Endodermal cell (in vitro differentiated cells): Measurements from ENCODE around the gene CASK. TPM values are rescaled to one million over a fixed set of nuclear protein-coding genes. Genes with fewer than 3 reads are reported as not detected.

Experiments used
- DNase-seq: peaks from one replicate; pipeline ENCODE4 v3.0.0-alpha.2; 2017
- H3K27ac ChIP-seq: 2 replicates; pipeline ENCODE4 v1.5.1; 2013; ENCODE audit warnings: mild to moderate bottlenecking, low read depth, low read length, moderate library complexity
- H3K27me3 ChIP-seq: 2 replicates; pipeline ENCODE4 v1.6.1; 2013; ENCODE audit warnings: mild to moderate bottlenecking, low read length, moderate library complexity; ENCODE audit not compliant: insufficient read depth, control insufficient read depth, poor library complexity, severe bottlenecking
- H3K36me3 ChIP-seq: 2 replicates; pipeline ENCODE4 v1.7.0; 2013; ENCODE audit warnings: mild to moderate bottlenecking, low read length, moderate library complexity; ENCODE audit not compliant: control insufficient read depth, insufficient read depth
- H3K4me1 ChIP-seq: one replicate; pipeline ENCODE4 v1.7.0; 2013; ENCODE audit warnings: low read length; ENCODE audit not compliant: control insufficient read depth, insufficient read depth
- H3K4me3 ChIP-seq: 2 replicates; pipeline ENCODE4 v1.5.1; 2013; ENCODE audit warnings: mild to moderate bottlenecking, low read length, moderate library complexity
- H3K9ac ChIP-seq: 2 replicates; pipeline ENCODE4 v1.6.1; 2013; ENCODE audit warnings: mild to moderate bottlenecking, low read length, moderate library complexity; ENCODE audit not compliant: poor library complexity, severe bottlenecking; ENCODE audit errors: extremely low read depth
- H3K9me3 ChIP-seq: 2 replicates; pipeline ENCODE4 v1.6.1; 2013; ENCODE audit warnings: mild to moderate bottlenecking, low read length, moderate library complexity; ENCODE audit not compliant: control insufficient read depth
- H3K27ac Mint-ChIP-seq: 2 replicates; pipeline ENCODE4 v1.8.0; 2020; ENCODE audit warnings: mixed read lengths
- H3K27me3 Mint-ChIP-seq: 2 replicates; pipeline ENCODE4 v1.8.0; 2021; ENCODE audit warnings: mild to moderate bottlenecking, mixed read lengths; ENCODE audit not compliant: insufficient read depth
- H3K36me3 Mint-ChIP-seq: 2 replicates; pipeline ENCODE4 v1.8.0; 2020; ENCODE audit warnings: low read depth, mixed read lengths
- H3K4me1 Mint-ChIP-seq: 2 replicates; pipeline ENCODE4 v1.8.0; 2020; ENCODE audit warnings: mixed read lengths
- H3K4me3 Mint-ChIP-seq: 2 replicates; pipeline ENCODE4 v1.8.0; 2020; ENCODE audit warnings: mild to moderate bottlenecking, moderate library complexity, mixed read lengths
- H3K9me3 Mint-ChIP-seq: 2 replicates; pipeline ENCODE4 v1.8.0; 2020; ENCODE audit warnings: mild to moderate bottlenecking, mixed read lengths
- WGBS, 2 experiments: methylation state at CpG; one replicate each; pipeline versions ENCODE4 v1.1.5 to v1.1.7; 2013; ENCODE audit warnings: missing lambda C conversion rate in 2 of 2, mixed read lengths in 1 of 2; ENCODE audit not compliant: insufficient coverage in 1 of 2, insufficient read length in 1 of 2; 5-methylcytosine and 5-hydroxymethylcytosine counted together
- long read RNA-seq, 4 experiments: library from polyadenylated mRNA in 2 of 4; library from RNA in 1 of 4; library from capped mRNA in 1 of 4; stranded (forward) in 3 of 4; unstranded in 1 of 4; transcript quantifications; one replicate each; pipeline ENCODE4 v2.0.0, GENCODE V29; 2020 to 2021; ENCODE audit warnings: inconsistent platforms in 1 of 4
- polyA plus RNA-seq, 2 experiments: library from polyadenylated mRNA; stranded (reverse); fragments of 50-300 nt; gene quantifications; one replicate each; pipeline ENCODE4 v1.2.3, GENCODE V29; 2013
- total RNA-seq, 2 donors: library from RNA; stranded (reverse); fragmentation: NEBNext Ultra II Directional in 1 of 2; extraction: Animal tissue kit (Norgen Biotek cat#: 25700) in 1 of 2; gene quantifications; 2 replicates in 1 of 2; 3 replicates in 1 of 2; pipeline ENCODE4 v1.2.1, GENCODE V29; 2021
- TF ChIP-seq, protein P1 (sequence below): fragments of 200-600 bp; sonication (generic); conservative IDR thresholded peaks from 2 replicates; pipeline ENCODE4 v1.5.0; 2021; ENCODE audit warnings: antibody characterized with exemption, mild to moderate bottlenecking

Gene CASK, protein sequence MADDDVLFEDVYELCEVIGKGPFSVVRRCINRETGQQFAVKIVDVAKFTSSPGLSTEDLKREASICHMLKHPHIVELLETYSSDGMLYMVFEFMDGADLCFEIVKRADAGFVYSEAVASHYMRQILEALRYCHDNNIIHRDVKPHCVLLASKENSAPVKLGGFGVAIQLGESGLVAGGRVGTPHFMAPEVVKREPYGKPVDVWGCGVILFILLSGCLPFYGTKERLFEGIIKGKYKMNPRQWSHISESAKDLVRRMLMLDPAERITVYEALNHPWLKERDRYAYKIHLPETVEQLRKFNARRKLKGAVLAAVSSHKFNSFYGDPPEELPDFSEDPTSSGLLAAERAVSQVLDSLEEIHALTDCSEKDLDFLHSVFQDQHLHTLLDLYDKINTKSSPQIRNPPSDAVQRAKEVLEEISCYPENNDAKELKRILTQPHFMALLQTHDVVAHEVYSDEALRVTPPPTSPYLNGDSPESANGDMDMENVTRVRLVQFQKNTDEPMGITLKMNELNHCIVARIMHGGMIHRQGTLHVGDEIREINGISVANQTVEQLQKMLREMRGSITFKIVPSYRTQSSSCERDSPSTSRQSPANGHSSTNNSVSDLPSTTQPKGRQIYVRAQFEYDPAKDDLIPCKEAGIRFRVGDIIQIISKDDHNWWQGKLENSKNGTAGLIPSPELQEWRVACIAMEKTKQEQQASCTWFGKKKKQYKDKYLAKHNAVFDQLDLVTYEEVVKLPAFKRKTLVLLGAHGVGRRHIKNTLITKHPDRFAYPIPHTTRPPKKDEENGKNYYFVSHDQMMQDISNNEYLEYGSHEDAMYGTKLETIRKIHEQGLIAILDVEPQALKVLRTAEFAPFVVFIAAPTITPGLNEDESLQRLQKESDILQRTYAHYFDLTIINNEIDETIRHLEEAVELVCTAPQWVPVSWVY
- 10 to 100 TPM; 79.1 to 87.1 TPM for total RNA-seq
- polyA plus RNA-seq (2013, experiment 1 of 2), result 46.8 TPM
- 45.0 TPM for polyA plus RNA-seq (2013, experiment 2 of 2)
- long read RNA-seq, experiment 1, full-length matches to known transcripts, result 6 of 27 reads
- long read RNA-seq, experiment 1, partial matches to known transcripts, result 4 of 27 reads
- long read RNA-seq, experiment 1, other reads (novel, unspliced or antisense), result 17 of 27 reads
- long read RNA-seq, experiment 2, full-length matches to known transcripts, result 76 of 116 reads
- long read RNA-seq, experiment 2, partial matches to known transcripts, result 20 of 116 reads
- long read RNA-seq, experiment 2, other reads (novel, unspliced or antisense), result 20 of 116 reads
- long read RNA-seq, experiment 3, full-length matches to known transcripts, result 8 of 30 reads
- long read RNA-seq, experiment 3, partial matches to known transcripts, result 15 of 30 reads
- long read RNA-seq, experiment 3, other reads (novel, unspliced or antisense), result 7 of 30 reads
- long read RNA-seq, experiment 4, partial matches to known transcripts, result 7 of 9 reads
- long read RNA-seq, experiment 4, other reads (novel, unspliced or antisense), result 2 of 9 reads

DNA sequence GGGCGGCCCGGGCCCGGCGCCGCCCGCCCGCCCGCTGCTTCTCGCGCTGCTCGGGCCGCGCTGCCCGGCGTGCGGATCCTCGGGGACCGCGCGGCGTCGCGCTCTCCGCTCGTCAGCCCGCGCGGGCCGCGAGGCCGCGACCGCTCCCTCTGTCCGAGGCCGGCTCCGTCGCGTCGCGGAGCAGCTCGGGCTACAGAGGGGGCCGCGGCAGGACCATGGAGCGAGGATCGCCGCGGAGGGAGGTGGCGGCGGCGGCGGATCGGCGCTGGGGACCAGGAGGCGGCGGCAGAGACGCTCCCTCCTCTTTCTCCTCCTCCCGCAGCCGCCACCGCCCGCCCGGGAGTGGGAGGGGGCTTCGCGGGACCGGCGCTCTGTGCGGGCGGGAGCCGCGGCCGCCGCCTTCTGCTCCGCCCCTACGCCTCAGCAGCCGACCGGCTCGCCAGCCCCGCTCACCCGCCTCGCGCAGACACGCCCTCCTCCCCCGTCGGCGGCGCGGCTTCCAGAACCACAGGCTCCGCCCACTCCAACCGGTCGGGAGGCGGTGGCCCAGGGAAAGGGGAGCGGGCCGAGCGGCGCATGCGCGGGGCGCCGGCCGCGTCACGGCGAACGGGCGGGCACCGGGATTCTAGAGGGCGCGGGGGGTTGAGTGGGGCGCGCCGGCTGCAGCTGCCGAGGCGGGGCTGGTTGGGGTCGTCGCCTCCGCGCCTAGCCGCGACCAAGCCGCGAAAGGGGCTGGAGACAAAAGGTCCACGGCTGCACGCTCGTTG is at the start of gene CASK:
Gene CASK, minus strand, starts transcription at position 344 of the 767 bp plus-strand sequence. CDS start 566 bp downstream, outside the sequence.
- TF ChIP-seq, protein P1, sequence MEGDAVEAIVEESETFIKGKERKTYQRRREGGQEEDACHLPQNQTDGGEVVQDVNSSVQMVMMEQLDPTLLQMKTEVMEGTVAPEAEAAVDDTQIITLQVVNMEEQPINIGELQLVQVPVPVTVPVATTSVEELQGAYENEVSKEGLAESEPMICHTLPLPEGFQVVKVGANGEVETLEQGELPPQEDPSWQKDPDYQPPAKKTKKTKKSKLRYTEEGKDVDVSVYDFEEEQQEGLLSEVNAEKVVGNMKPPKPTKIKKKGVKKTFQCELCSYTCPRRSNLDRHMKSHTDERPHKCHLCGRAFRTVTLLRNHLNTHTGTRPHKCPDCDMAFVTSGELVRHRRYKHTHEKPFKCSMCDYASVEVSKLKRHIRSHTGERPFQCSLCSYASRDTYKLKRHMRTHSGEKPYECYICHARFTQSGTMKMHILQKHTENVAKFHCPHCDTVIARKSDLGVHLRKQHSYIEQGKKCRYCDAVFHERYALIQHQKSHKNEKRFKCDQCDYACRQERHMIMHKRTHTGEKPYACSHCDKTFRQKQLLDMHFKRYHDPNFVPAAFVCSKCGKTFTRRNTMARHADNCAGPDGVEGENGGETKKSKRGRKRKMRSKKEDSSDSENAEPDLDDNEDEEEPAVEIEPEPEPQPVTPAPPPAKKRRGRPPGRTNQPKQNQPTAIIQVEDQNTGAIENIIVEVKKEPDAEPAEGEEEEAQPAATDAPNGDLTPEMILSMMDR, result no peak
- H3K9me3 ChIP-seq, result no peaks in the 10 kb centered on the region
- peak; percentile 99 for DNase-seq
- no peaks in the 10 kb centered on the region for H3K36me3 ChIP-seq
- Mint-ChIP-seq H3K36me3 (no peaks in the 10 kb centered on the region), H3K9me3 (peaks cover 44% of the 10 kb centered on the region), H3K4me3 (peak within 1 kb of the TSS; percentile 89), H3K27me3 (peaks cover 2% of the 10 kb centered on the region), H3K4me1 (peaks cover 10% of the 10 kb centered on the region), H3K27ac (peak within 1 kb of the TSS; percentile 83)
- H3K27me3 ChIP-seq, result no peaks in the 10 kb centered on the region
- peak within 1 kb of the TSS; percentile 89 for H3K27ac ChIP-seq
- peak within 1 kb of the TSS; percentile 96 for H3K4me3 ChIP-seq
- peak within 1 kb of the TSS; percentile 62 for H3K9ac ChIP-seq
- WGBS, 2 experiments, result 0% methylated on average over 99 of the region's 123 CpGs; no CpG with 5 or more reads in 1 of the 2 experiments
- H3K4me1 ChIP-seq, result no peaks in the 10 kb centered on the region

DNA sequence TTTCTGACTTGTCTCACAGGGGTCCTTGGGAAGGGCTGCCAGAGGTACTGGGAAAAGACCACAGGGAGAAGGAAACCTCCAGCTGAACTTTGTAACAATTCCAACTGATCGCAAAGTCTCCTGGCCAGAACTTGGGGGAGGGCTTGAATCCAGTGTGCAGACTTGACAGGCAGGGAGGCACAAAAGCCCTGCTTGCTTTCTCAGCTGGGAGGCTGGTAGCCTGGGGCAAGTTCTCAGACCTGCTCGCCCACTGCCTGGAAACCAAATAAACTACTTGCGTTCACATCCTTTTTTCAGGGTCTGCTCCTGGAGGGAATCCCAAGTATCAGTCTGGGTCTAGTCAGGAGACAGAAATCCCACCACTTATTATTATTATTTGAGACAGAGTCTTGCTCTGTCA is 48.0 kb upstream of the CASK start:
- H3K4me1 Mint-ChIP-seq, result peaks cover 2% of the 10 kb centered on the region
- Histone ChIP-seq H3K36me3 (no peaks in the 10 kb centered on the region), H3K27me3 (peaks cover 20% of the 10 kb centered on the region), H3K4me1 (no peaks in the 10 kb centered on the region), H3K9ac (no peak overlapping the region), H3K4me3 (no peak overlapping the region), H3K27ac (no peak overlapping the region), H3K9me3 (no peaks in the 10 kb centered on the region)
- peaks cover 24% of the 10 kb centered on the region for H3K27me3 Mint-ChIP-seq
- WGBS, 2 experiments, result 88% methylated on average over 3 of the region's 3 CpGs; no CpG with 5 or more reads in 1 of the 2 experiments
- DNase-seq, result no peak
- peaks cover 67% of the 10 kb centered on the region for H3K9me3 Mint-ChIP-seq
- TF ChIP-seq, protein P1, result no peak
- H3K27ac Mint-ChIP-seq, result no peak overlapping the region
- no peak overlapping the region for H3K4me3 Mint-ChIP-seq
- no peaks in the 10 kb centered on the region for H3K36me3 Mint-ChIP-seq
